Chondrocyte (in vitro differentiated cells): ENCODE data around the gene DRAM1. TPM values are rescaled to one million over a fixed set of nuclear protein-coding genes. Genes with fewer than 3 reads are reported as not detected.

Source experiments
- DNase-seq: peaks from one replicate; pipeline ENCODE4 v3.0.0; 2021; ENCODE audit warnings: mixed read lengths, low spot score
- H3K27ac Mint-ChIP-seq: one replicate; pipeline ENCODE4 v1.8.0; 2021; ENCODE audit warnings: mild to moderate bottlenecking, moderate library complexity, mixed read lengths; ENCODE audit not compliant: unreplicated experiment
- H3K27me3 Mint-ChIP-seq: 2 replicates; pipeline ENCODE4 v1.8.0; 2021; ENCODE audit warnings: low read depth, mixed read lengths
- H3K36me3 Mint-ChIP-seq: 2 replicates; pipeline ENCODE4 v1.8.0; 2021; ENCODE audit warnings: low read depth, mixed read lengths
- H3K4me1 Mint-ChIP-seq: 2 replicates; pipeline ENCODE4 v1.8.0; 2021; ENCODE audit warnings: low read depth, mild to moderate bottlenecking, mixed read lengths
- H3K4me3 Mint-ChIP-seq: one replicate; pipeline ENCODE4 v1.8.0; 2021; ENCODE audit warnings: mild to moderate bottlenecking, moderate library complexity, mixed read lengths; ENCODE audit not compliant: unreplicated experiment
- H3K9me3 Mint-ChIP-seq: 2 replicates; pipeline ENCODE4 v1.8.0; 2021; ENCODE audit warnings: low read depth, mixed read lengths
- total RNA-seq: library from RNA; stranded (reverse); gene quantifications from 3 replicates; pipeline ENCODE4 v1.2.1, GENCODE V29; 2021
- TF ChIP-seq, protein P1 (sequence below): fragments of 200-600 bp; sonication (generic); IDR thresholded peaks from 2 replicates; pipeline ENCODE4 v1.5.0; 2021; ENCODE audit warnings: antibody characterized with exemption, mild to moderate bottlenecking, moderate library complexity

DRAM1 gene
- total RNA-seq, 1 donor from 2014 or later, result 11.6 TPM

DNA sequence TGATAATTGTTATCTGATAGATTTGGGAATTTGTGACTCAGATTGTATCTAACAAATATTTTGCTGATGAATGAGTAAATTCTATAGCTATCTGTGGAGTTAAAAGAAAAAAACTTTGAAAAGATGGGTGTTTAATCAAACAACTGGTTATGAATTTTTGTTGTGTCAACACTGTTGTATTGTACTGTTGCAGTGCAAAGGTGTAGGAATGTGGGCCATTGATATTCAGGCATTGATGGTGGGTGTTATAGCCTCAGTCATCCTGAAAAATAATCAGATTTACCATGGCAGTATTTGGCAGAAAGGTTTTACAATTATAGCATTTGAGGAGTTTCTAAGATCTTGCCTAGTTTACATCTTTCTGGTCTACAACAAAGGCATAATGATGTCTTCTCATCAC, 15.4 kb downstream of the DRAM1 start:
- Mint-ChIP-seq H3K27me3 (no peaks in the 10 kb centered on the region), H3K36me3 (no peaks in the 10 kb centered on the region), H3K27ac (no peak overlapping the region), H3K9me3 (no peaks in the 10 kb centered on the region), H3K4me3 (no peak overlapping the region), H3K4me1 (peaks cover 29% of the 10 kb centered on the region)
- TF ChIP-seq, protein P1, sequence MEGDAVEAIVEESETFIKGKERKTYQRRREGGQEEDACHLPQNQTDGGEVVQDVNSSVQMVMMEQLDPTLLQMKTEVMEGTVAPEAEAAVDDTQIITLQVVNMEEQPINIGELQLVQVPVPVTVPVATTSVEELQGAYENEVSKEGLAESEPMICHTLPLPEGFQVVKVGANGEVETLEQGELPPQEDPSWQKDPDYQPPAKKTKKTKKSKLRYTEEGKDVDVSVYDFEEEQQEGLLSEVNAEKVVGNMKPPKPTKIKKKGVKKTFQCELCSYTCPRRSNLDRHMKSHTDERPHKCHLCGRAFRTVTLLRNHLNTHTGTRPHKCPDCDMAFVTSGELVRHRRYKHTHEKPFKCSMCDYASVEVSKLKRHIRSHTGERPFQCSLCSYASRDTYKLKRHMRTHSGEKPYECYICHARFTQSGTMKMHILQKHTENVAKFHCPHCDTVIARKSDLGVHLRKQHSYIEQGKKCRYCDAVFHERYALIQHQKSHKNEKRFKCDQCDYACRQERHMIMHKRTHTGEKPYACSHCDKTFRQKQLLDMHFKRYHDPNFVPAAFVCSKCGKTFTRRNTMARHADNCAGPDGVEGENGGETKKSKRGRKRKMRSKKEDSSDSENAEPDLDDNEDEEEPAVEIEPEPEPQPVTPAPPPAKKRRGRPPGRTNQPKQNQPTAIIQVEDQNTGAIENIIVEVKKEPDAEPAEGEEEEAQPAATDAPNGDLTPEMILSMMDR, result no peak
- no peak for DNase-seq

DNA sequence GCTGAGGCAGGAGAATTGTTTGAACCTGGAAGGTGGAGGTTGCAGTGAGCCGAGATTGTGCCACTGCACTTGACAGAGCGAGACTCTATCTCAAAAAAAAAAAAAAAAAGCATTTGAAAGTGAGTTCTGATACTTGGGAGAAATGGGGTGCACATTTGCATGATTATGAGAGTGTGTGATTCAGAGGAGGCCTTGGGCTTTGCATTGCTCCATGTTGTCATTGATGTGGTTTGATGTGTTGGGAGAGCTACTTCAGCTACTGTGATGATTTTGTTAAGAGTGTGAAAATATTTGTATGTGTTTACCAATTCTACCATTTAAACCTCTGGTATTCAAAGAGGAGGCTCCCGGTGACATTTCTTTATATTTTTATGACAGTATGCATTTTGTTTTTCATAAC, 24.4 kb downstream of the DRAM1 start:
- Mint-ChIP-seq H3K36me3 (peaks cover 6% of the 10 kb centered on the region), H3K4me3 (no peak overlapping the region), H3K9me3 (no peaks in the 10 kb centered on the region), H3K27ac (no peak overlapping the region), H3K27me3 (no peaks in the 10 kb centered on the region), H3K4me1 (peaks cover 3% of the 10 kb centered on the region)
- TF ChIP-seq, protein P1, result no peak
- DNase-seq, result no peak

DNA sequence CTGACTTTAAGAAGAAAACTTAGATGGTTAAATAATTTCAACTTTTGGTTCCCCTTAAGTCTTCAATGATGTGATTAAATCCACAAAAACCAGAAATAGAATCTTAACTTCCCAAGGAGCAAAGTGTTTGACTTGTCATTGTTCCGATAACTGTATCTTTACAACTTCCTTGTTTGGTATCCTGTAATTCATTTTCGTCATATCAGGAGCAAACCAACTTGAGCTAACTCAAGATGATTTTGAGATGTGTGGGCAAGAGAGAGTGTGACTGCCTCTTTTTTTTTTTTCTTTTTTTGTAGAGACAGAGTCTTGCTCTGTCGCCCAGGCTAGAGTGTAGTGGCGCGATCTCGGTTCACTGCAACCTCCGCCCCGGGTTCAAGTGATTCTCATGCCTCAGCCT, 25.3 kb downstream of the DRAM1 start:
- peaks cover 6% of the 10 kb centered on the region for H3K36me3 Mint-ChIP-seq
- no peak overlapping the region for H3K4me3 Mint-ChIP-seq
- H3K4me1 Mint-ChIP-seq, result peaks cover 3% of the 10 kb centered on the region
- H3K27me3 Mint-ChIP-seq, result no peaks in the 10 kb centered on the region
- H3K27ac Mint-ChIP-seq, result no peak overlapping the region
- H3K9me3 Mint-ChIP-seq, result no peaks in the 10 kb centered on the region
- TF ChIP-seq, protein P1, result no peak
- DNase-seq, result no peak

DNA sequence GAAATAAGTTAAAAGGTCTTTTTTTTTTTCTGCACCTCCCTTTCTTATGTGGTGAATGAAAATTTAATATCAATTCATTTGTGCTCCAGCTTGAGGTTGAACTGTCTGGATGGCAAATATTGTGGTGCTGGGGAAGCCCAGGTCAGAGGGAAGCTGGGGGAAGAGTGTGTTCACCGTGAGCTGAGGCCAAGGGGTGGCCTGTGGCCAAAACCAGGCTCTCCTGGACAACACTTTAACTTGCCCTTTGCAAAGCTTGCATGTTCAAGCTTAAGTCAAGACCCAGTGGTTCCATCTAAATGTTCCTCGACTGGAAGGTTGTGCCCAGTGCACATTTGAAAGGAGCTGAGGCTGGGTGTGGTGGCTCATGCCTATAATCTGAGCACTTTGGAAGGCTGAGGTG, 28.8 kb downstream of the DRAM1 start:
- Mint-ChIP-seq H3K27me3 (no peaks in the 10 kb centered on the region), H3K9me3 (no peaks in the 10 kb centered on the region), H3K4me3 (no peak overlapping the region), H3K27ac (no peak overlapping the region), H3K4me1 (peaks cover 13% of the 10 kb centered on the region), H3K36me3 (peaks cover 9% of the 10 kb centered on the region)
- DNase-seq, result no peak
- TF ChIP-seq, protein P1, result no peak

DNA sequence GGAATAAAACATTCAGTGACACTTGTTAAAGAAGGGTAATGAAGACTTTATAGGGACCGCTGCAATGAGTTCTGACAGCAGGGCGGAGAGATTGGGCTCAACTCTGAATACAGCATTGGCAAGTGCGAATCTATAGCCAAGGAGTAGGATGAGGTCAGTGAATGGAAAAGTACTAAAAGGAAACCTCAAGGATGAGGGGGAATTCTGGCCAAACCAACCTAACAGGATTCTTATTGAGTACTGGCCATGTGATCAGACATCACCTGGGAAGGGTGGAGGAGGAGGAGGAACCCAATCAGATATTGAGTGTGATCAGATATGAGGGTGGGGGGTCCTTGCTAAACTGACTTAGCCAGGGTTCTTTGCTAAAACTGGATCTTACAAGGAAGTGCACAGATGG, 31.0 kb downstream of the DRAM1 start:
- no peak overlapping the region for H3K4me3 Mint-ChIP-seq

More for the DNA sequence above, 31.0 kb downstream of the DRAM1 start:
- no peaks in the 10 kb centered on the region for H3K27me3 Mint-ChIP-seq
- no peak overlapping the region for H3K27ac Mint-ChIP-seq
- TF ChIP-seq, protein P1, result no peak
- no peaks in the 10 kb centered on the region for H3K9me3 Mint-ChIP-seq
- H3K4me1 Mint-ChIP-seq, result peaks cover 13% of the 10 kb centered on the region
- no peak for DNase-seq
- H3K36me3 Mint-ChIP-seq, result peaks cover 3% of the 10 kb centered on the region
